Measurements from ENCODE around the gene AHNAK2.

DNA sequence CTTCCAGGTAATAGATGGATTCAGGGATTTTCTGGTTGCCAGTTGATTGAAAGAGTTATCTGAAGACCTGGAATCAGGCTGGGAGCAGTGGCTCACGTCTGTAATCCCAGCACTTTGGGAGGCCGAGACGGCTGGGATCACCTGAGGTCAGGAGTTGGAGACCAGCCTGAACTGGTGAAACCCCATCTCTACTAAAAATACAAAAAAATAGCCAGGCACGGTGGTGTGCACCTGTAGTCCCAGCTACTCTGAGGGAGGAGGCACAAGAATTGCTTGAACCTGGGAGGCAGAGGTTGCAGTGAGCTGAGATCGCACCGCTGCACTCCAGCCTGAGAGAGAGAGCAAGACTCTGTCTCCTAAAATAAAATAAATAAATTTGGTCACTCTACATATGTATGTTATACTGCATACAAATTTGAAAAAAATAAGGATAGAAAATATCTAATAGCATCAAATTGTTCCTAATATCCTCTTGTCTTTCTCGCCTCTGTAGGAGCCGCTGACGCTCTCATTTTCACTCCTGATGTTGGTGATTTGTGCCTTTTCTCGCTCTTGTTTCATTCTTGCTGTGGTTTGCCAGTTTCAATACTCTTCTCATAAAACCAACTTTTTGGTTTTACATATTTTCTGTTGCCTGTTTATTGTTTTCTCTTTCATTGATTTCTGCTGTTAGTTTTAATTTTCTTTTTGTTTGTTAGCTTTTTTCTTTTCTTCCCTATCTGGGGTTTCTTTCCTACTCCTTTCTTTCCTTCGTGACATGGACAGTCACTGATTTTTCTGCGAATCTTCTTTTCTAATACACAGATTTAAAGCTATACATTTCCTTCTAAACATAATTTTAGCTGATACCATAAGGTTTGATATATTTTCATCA is 77.3 kb downstream of the AHNAK2 start:
- TF ChIP-seq, protein P1, sequence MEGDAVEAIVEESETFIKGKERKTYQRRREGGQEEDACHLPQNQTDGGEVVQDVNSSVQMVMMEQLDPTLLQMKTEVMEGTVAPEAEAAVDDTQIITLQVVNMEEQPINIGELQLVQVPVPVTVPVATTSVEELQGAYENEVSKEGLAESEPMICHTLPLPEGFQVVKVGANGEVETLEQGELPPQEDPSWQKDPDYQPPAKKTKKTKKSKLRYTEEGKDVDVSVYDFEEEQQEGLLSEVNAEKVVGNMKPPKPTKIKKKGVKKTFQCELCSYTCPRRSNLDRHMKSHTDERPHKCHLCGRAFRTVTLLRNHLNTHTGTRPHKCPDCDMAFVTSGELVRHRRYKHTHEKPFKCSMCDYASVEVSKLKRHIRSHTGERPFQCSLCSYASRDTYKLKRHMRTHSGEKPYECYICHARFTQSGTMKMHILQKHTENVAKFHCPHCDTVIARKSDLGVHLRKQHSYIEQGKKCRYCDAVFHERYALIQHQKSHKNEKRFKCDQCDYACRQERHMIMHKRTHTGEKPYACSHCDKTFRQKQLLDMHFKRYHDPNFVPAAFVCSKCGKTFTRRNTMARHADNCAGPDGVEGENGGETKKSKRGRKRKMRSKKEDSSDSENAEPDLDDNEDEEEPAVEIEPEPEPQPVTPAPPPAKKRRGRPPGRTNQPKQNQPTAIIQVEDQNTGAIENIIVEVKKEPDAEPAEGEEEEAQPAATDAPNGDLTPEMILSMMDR (conservative IDR thresholded peaks at IDR 0.05): no peak
- TF ChIP-seq EZH2 (IDR thresholded peaks at IDR 0.05; ENCODE audit: low read depth): no peak
